Chondrocyte (in vitro differentiated cells): ENCODE data around the gene MAGEA3. TPM values are rescaled to one million over a fixed set of nuclear protein-coding genes. Genes with fewer than 3 reads are reported as not detected.

Experiments used
- DNase-seq: peaks from one replicate; pipeline ENCODE4 v3.0.0; 2021; ENCODE audit warnings: mixed read lengths, low spot score
- H3K27ac Mint-ChIP-seq: one replicate; pipeline ENCODE4 v1.8.0; 2021; ENCODE audit warnings: mild to moderate bottlenecking, moderate library complexity, mixed read lengths; ENCODE audit not compliant: unreplicated experiment
- H3K27me3 Mint-ChIP-seq: 2 replicates; pipeline ENCODE4 v1.8.0; 2021; ENCODE audit warnings: low read depth, mixed read lengths
- H3K36me3 Mint-ChIP-seq: 2 replicates; pipeline ENCODE4 v1.8.0; 2021; ENCODE audit warnings: low read depth, mixed read lengths
- H3K4me1 Mint-ChIP-seq: 2 replicates; pipeline ENCODE4 v1.8.0; 2021; ENCODE audit warnings: low read depth, mild to moderate bottlenecking, mixed read lengths
- H3K4me3 Mint-ChIP-seq: one replicate; pipeline ENCODE4 v1.8.0; 2021; ENCODE audit warnings: mild to moderate bottlenecking, moderate library complexity, mixed read lengths; ENCODE audit not compliant: unreplicated experiment
- H3K9me3 Mint-ChIP-seq: 2 replicates; pipeline ENCODE4 v1.8.0; 2021; ENCODE audit warnings: low read depth, mixed read lengths
- total RNA-seq: library from RNA; stranded (reverse); gene quantifications from 3 replicates; pipeline ENCODE4 v1.2.1, GENCODE V29; 2021
- TF ChIP-seq, protein P1 (sequence below): fragments of 200-600 bp; sonication (generic); IDR thresholded peaks from 2 replicates; pipeline ENCODE4 v1.5.0; 2021; ENCODE audit warnings: antibody characterized with exemption, mild to moderate bottlenecking, moderate library complexity

MAGEA3 gene
- total RNA-seq, 1 donor from 2014 or later, result not detected

DNA sequence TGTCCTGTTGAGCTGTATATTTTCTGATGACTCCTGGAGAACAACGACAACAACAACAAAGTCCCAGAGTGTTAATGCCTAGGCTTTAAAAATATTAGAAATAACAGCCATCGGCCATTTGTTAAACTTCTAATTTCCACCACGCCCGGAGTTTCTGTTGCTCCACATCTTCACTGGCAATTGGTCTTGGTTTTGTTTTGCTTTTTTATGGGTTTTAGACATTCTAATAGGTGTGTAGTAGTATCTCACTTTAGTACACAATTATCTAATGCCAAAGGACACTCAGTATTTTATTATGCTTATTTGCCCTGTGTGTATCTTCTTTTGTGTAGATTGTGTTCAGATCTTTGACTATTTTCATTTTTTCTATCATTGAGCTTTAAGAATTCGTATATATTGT, 40.0 kb downstream of the MAGEA3 start:
- no peak overlapping the region for H3K27ac Mint-ChIP-seq
- no peaks in the 10 kb centered on the region for H3K36me3 Mint-ChIP-seq
- peaks cover 26% of the 10 kb centered on the region for H3K9me3 Mint-ChIP-seq
- peaks cover 2% of the 10 kb centered on the region for H3K27me3 Mint-ChIP-seq
- no peak overlapping the region for H3K4me3 Mint-ChIP-seq
- DNase-seq, result no peak
- TF ChIP-seq, protein P1, sequence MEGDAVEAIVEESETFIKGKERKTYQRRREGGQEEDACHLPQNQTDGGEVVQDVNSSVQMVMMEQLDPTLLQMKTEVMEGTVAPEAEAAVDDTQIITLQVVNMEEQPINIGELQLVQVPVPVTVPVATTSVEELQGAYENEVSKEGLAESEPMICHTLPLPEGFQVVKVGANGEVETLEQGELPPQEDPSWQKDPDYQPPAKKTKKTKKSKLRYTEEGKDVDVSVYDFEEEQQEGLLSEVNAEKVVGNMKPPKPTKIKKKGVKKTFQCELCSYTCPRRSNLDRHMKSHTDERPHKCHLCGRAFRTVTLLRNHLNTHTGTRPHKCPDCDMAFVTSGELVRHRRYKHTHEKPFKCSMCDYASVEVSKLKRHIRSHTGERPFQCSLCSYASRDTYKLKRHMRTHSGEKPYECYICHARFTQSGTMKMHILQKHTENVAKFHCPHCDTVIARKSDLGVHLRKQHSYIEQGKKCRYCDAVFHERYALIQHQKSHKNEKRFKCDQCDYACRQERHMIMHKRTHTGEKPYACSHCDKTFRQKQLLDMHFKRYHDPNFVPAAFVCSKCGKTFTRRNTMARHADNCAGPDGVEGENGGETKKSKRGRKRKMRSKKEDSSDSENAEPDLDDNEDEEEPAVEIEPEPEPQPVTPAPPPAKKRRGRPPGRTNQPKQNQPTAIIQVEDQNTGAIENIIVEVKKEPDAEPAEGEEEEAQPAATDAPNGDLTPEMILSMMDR, result no peak
- H3K4me1 Mint-ChIP-seq, result no peaks in the 10 kb centered on the region

Other genes starting within 250 kb of the MAGEA3 start
- not detected in 3 replicates for gene GABRA3, start 247.5 kb upstream of the MAGEA3 start, total RNA-seq
- gene GABRQ, start 60.9 kb upstream of the MAGEA3 start, total RNA-seq, result not detected in 3 replicates
- not detected in 3 replicates for gene CSAG2, start 10.5 kb downstream of the MAGEA3 start, total RNA-seq
- not detected in 3 replicates for gene MAGEA2B, start 15.8 kb downstream of the MAGEA3 start, total RNA-seq
- not detected in 3 replicates for gene CSAG1, start 34.9 kb downstream of the MAGEA3 start, total RNA-seq
- gene MAGEA12, start 35.0 kb downstream of the MAGEA3 start, total RNA-seq, result not detected in 3 replicates
- gene MAGEA2, start 55.0 kb downstream of the MAGEA3 start, total RNA-seq, result not detected in 3 replicates
- not detected in 3 replicates for gene CSAG3, start 60.4 kb downstream of the MAGEA3 start, total RNA-seq
- gene MAGEA6, start 70.9 kb downstream of the MAGEA3 start, total RNA-seq, result not detected in 3 replicates
- 27.0 to 42.3 TPM (median 30.0 TPM) in 3 replicates for gene CETN2, start 132.0 kb downstream of the MAGEA3 start, total RNA-seq
- gene NSDHL, start 132.3 kb downstream of the MAGEA3 start, total RNA-seq, result 18.1 to 20.3 TPM (median 18.7 TPM) in 3 replicates
- 6.0 to 14.0 TPM (median 13.7 TPM) in 3 replicates for gene ZNF185, start 199.3 kb downstream of the MAGEA3 start, total RNA-seq